ENCODE measurements around the gene FAM83E.

- TF ChIP-seq RAD51 (IDR thresholded peaks at IDR 0.05), result no peak
- no peak for TF ChIP-seq EZH2 (IDR thresholded peaks at IDR 0.05; ENCODE audit: borderline replicate concordance, control insufficient read depth, low read depth, low read length)
- TF ChIP-seq, protein P1, sequence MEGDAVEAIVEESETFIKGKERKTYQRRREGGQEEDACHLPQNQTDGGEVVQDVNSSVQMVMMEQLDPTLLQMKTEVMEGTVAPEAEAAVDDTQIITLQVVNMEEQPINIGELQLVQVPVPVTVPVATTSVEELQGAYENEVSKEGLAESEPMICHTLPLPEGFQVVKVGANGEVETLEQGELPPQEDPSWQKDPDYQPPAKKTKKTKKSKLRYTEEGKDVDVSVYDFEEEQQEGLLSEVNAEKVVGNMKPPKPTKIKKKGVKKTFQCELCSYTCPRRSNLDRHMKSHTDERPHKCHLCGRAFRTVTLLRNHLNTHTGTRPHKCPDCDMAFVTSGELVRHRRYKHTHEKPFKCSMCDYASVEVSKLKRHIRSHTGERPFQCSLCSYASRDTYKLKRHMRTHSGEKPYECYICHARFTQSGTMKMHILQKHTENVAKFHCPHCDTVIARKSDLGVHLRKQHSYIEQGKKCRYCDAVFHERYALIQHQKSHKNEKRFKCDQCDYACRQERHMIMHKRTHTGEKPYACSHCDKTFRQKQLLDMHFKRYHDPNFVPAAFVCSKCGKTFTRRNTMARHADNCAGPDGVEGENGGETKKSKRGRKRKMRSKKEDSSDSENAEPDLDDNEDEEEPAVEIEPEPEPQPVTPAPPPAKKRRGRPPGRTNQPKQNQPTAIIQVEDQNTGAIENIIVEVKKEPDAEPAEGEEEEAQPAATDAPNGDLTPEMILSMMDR (IDR thresholded peaks at IDR 0.05 in 2 of 3, conservative IDR thresholded peaks at IDR 0.05 in 1 of 3; ENCODE audit: control insufficient read depth in 2 of 3, extremely low read depth in 1 of 3, insufficient read depth in 1 of 3, low read depth in 3 of 3, low read length in 3 of 3), result no peak
- peak; percentile 63 for TF ChIP-seq POLR2A (IDR thresholded peaks at IDR 0.05; ENCODE audit: low read depth, low read length)
Observed at GRCh38 chr19:48646722-48647216, 31.9 kb upstream of the FAM83E start.

All from GM12878 (cell line).